Endothelial cell of umbilical vein (primary cell): Measurements from ENCODE around the gene PPM1H. TPM values are rescaled to one million over a fixed set of nuclear protein-coding genes. Genes with fewer than 3 reads are reported as not detected.

Experiments
- BruUV-seq: library from RNA; stranded (reverse); fragments of 400-500 nt; replicated peaks from 2 replicates; lab custom pipeline; 2021; lab: Mats Ljungman, UMichigan
- CTCF ChIA-PET: fragments of 300-600, 350-600 bp; sonication (Branson Sonifier 250); formaldehyde crosslinking; loops from one replicate; lab custom pipeline; 2021; ENCODE audit warnings: antibody characterized with exemption, inconsistent platforms; lab: Charles Lee
- POLR2A ChIA-PET: fragments of 300-600, 350-600 bp; sonication (Branson Sonifier 250); formaldehyde crosslinking; loops from one replicate; lab custom pipeline; 2021; ENCODE audit warnings: antibody characterized with exemption, inconsistent platforms; lab: Charles Lee
- DNase-seq: peaks from one replicate; pipeline ENCODE4 v3.0.0-alpha.2; 2011; ENCODE audit warnings: low read depth, low spot score
- FAIRE-seq: peaks from 2 replicates; lab custom pipeline; 2011; peaks lifted over from hg19 to GRCh38; lab: Jason Lieb, UNC
- H2AFZ ChIP-seq: 2 replicates; pipeline ENCODE4 v1.6.0; 2012; ENCODE audit warnings: low read depth, low read length, control low read depth, inconsistent platforms
- H3K27ac ChIP-seq: 2 replicates; pipeline ENCODE4 v1.5.1; 2011; ENCODE audit warnings: low read depth, mild to moderate bottlenecking, control low read depth, low read length, moderate library complexity; ENCODE audit not compliant: insufficient read depth
- H3K27me3 ChIP-seq, 2 experiments: 2 replicates each; pipeline versions ENCODE4 v1.6.0 to v1.6.1; 2011; ENCODE audit warnings: low read length in 2 of 2, mixed read lengths in 1 of 2; ENCODE audit not compliant: control insufficient read depth in 2 of 2, insufficient read depth in 2 of 2
- H3K36me3 ChIP-seq, 2 experiments: 2 replicates in 1 of 2; 3 replicates in 1 of 2; pipeline ENCODE4 v1.5.1; 2011; ENCODE audit warnings: low read length in 2 of 2, mild to moderate bottlenecking in 1 of 2, moderate library complexity in 1 of 2; ENCODE audit not compliant: control insufficient read depth in 2 of 2, insufficient read depth in 2 of 2; ENCODE audit errors: extremely low read depth in 1 of 2
- H3K4me1 ChIP-seq: 3 replicates; pipeline ENCODE4 v1.5.1; 2011; ENCODE audit warnings: mild to moderate bottlenecking, low read length; ENCODE audit not compliant: control insufficient read depth, insufficient read depth; ENCODE audit errors: extremely low read depth
- H3K4me2 ChIP-seq: 2 replicates; pipeline ENCODE4 v1.6.1; 2011; ENCODE audit warnings: low read length, control low read depth, mixed read lengths; ENCODE audit not compliant: insufficient read depth
- H3K4me3 ChIP-seq, 3 experiments: fragments of 200-600 bp in 1 of 3; sonication (generic), shearing (Covaris generic) in 1 of 3; replicated peaks in 1 of 3; 2 replicates each; pipeline ENCODE4 v1.5.1; 2011 to 2016; ENCODE audit warnings: control low read depth in 3 of 3, low read length in 3 of 3, mild to moderate bottlenecking in 2 of 3, inconsistent platforms in 1 of 3, low read depth in 1 of 3, moderate library complexity in 1 of 3; ENCODE audit not compliant: insufficient read depth in 1 of 3
- H3K79me2 ChIP-seq: 2 replicates; pipeline ENCODE4 v1.6.0; 2012; ENCODE audit warnings: low read length, inconsistent platforms; ENCODE audit not compliant: control insufficient read depth, insufficient read depth
- H3K9ac ChIP-seq: replicated peaks from 2 replicates; pipeline ENCODE3; 2011; ENCODE audit warnings: low read length, control low read depth; ENCODE audit not compliant: insufficient read depth; ENCODE audit errors: extremely low read depth
- H3K9me1 ChIP-seq: replicated peaks from 3 replicates; pipeline ENCODE4 v1.6.0; 2011; ENCODE audit warnings: mild to moderate bottlenecking, low read length; ENCODE audit not compliant: control insufficient read depth, insufficient read depth; ENCODE audit errors: extremely low read depth
- H3K9me3 ChIP-seq: replicated peaks from 2 replicates; pipeline ENCODE4 v1.5.1; 2012; ENCODE audit warnings: low read length, inconsistent platforms; ENCODE audit not compliant: control insufficient read depth, insufficient read depth
- H4K20me1 ChIP-seq: replicated peaks from 2 replicates; pipeline ENCODE3; 2011; ENCODE audit warnings: mild to moderate bottlenecking, low read length; ENCODE audit not compliant: control insufficient read depth, insufficient read depth; ENCODE audit errors: extremely low read depth
- FOS ChIP-seq: IDR thresholded peaks from 2 replicates; pipeline ENCODE4 v1.6.1; 2011; ENCODE audit warnings: mild to moderate bottlenecking, low read length, moderate library complexity, borderline replicate concordance; ENCODE audit not compliant: insufficient read depth
- GATA2 ChIP-seq: IDR thresholded peaks from 2 replicates; pipeline ENCODE4 v1.7.0; 2011; ENCODE audit warnings: low read depth, mild to moderate bottlenecking, moderate library complexity, mixed read lengths, low read length; ENCODE audit not compliant: insufficient read length, insufficient read depth
- JUN ChIP-seq: IDR thresholded peaks from 2 replicates; pipeline ENCODE4 v1.6.1; 2011; ENCODE audit warnings: borderline replicate concordance, low read depth; ENCODE audit not compliant: insufficient read length, insufficient read depth
- MYC ChIP-seq: IDR thresholded peaks from one replicate; pipeline ENCODE4 v1.6.1; 2011; ENCODE audit warnings: mild to moderate bottlenecking, low read depth, low read length
- POLR2A ChIP-seq: IDR thresholded peaks from 2 replicates; pipeline ENCODE4 v1.6.1; 2012; ENCODE audit warnings: low read depth, mild to moderate bottlenecking, control low read depth, low read length
- POLR2AphosphoS5 ChIP-seq: IDR thresholded peaks from 2 replicates; pipeline ENCODE4 v1.6.1; 2012; ENCODE audit warnings: low read depth, mild to moderate bottlenecking, control low read depth, low read length, moderate library complexity; ENCODE audit not compliant: insufficient read depth
- dilution Hi-C: fragments of 300-500 bp; cut with MboI; formaldehyde crosslinking; loops from one replicate; pipeline ENCODE4 v1.15.0; 2019; ENCODE audit warnings: low sequenced_read_pairs; ENCODE audit not compliant: extremely low pct_ligation_motif_present
- intact Hi-C: fragments of 100-400 bp; cut with micrococcal nuclease; formaldehyde crosslinking; loops from one replicate; pipeline ENCODE4 v1.10.0; 2022
- polyA plus RNA-seq, 4 experiments: library from polyadenylated mRNA; depleted of rRNA in 3 of 4; stranded (reverse) in 3 of 4; unstranded in 1 of 4; fragments of >200 nt; gene quantifications; 2 replicates each; pipeline versions ENCODE4 v1.2.1 to v1.2.3, GENCODE V29; 2011 to 2012; ENCODE audit warnings: missing spikeins in 1 of 4
- total RNA-seq: library from RNA; stranded (reverse); gene quantifications from 2 replicates; pipeline ENCODE4 v1.2.3, GENCODE V29; 2021

PPM1H gene
- total and polyA plus RNA-seq, 2 donors (not counting 3 experiments of a cell fraction or from before 2014, with no cell fraction given) = 1.0 to 7.2 TPM

DNA sequence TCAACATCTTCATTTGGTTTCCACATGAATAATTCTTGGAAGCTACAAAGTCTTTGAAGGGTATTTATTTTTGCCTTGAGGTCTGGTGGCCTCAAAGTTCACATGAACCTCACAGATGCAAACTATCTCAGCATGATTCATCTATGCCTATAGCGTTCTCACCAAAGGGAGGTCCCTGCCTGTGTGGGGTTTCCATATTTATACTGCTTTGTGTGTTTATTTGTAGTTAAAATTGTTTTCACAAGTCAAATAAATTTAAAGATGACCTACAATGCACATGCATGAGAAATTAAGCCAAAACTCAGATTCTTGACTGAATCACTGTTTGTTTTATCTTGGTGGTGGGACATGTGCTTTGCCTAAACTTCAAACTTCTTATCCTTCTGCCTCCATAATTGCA lies 176.7 kb downstream of the PPM1H start:
- no peaks in the 10 kb centered on the region for H3K79me2 ChIP-seq
- ChIA-PET POLR2A (no interaction called here), CTCF (interaction anchor here (1.4 kb wide), 1 partner anchor 19 kb away, joined by 3 read pairs; no protein-coding TSS in a partner anchor)
- H3K9me1 ChIP-seq = no peaks in the 10 kb centered on the region
- dilution Hi-C loops (no loop called here), intact Hi-C loops (no loop called here)
- H3K27me3 ChIP-seq = no peaks in the 10 kb centered on the region
- no peak overlapping the region for H3K4me3 ChIP-seq
- BruUV-seq = no TSS peak
- H3K4me2 ChIP-seq = no peak overlapping the region
- FAIRE-seq = peak; percentile 18
- no peaks in the 10 kb centered on the region for H4K20me1 ChIP-seq
- no peak for DNase-seq
- peaks cover 18% of the 10 kb centered on the region for H3K4me1 ChIP-seq
- TF ChIP-seq MYC (no peak), POLR2A (no peak), FOS (no peak), JUN (no peak)
- H3K36me3 ChIP-seq = no peaks in the 10 kb centered on the region
- no peak overlapping the region for H3K27ac ChIP-seq
- H3K9ac ChIP-seq = no peak overlapping the region
- no peak overlapping the region for H2AFZ ChIP-seq
- H3K9me3 ChIP-seq = no peaks in the 10 kb centered on the region

DNA sequence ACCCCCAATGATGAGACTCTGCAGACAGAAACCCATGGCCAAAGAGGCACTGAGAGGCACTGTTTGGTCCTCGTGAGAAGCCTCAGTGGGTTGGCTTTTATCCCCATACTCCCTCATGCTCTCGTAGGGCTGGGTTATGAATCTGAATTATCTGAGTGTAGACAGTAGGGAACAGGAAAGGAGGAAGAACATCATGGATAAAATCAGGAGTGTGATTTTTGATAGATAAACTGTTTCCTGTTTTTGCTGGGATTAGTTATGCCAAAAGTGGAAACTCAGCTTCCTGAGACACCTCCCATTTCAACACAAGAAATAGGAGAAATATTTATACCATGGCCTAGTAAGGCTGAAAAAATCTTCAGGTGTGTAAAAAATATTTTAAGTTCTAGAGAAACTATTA lies 177.9 kb downstream of the PPM1H start:
- POLR2A ChIA-PET = no interaction called here
- dilution Hi-C loops = no loop called here
- peak; percentile 23 for DNase-seq

More for the DNA sequence above, 177.9 kb downstream of the PPM1H start:
- no peak overlapping the region for H3K9ac ChIP-seq
- no peaks in the 10 kb centered on the region for H3K36me3 ChIP-seq
- peaks cover 18% of the 10 kb centered on the region for H3K4me1 ChIP-seq
- no TSS peak for BruUV-seq
- no peaks in the 10 kb centered on the region for H3K27me3 ChIP-seq
- no peaks in the 10 kb centered on the region for H3K9me3 ChIP-seq
- intact Hi-C loops = no loop called here
- H2AFZ ChIP-seq = peak overlapping the region; percentile 15
- TF ChIP-seq POLR2AphosphoS5 = peak; percentile 28
- TF ChIP-seq JUN = no peak
- no peak for TF ChIP-seq POLR2A
- TF ChIP-seq GATA2 = peak; percentile 95
- CTCF ChIA-PET = interaction anchor here (1.0 to 1.4 kb wide), 3 partner anchors 12 to 26 kb away, joined by 3 to 4 read pairs (median 3); no protein-coding TSS in a partner anchor
- no peaks in the 10 kb centered on the region for H3K79me2 ChIP-seq
- FAIRE-seq = peak; percentile 81
- no peaks in the 10 kb centered on the region for H3K9me1 ChIP-seq
- peak overlapping the region; percentile 19 for H3K4me2 ChIP-seq
- no peak overlapping the region for H3K27ac ChIP-seq
- H4K20me1 ChIP-seq = no peaks in the 10 kb centered on the region
- H3K4me3 ChIP-seq = no peak overlapping the region
